ENCODE data around the gene SIRPA. TPM values are rescaled to one million over a fixed set of nuclear protein-coding genes. Genes with fewer than 3 reads are reported as not detected.

Gene SIRPA
- total and polyA plus RNA-seq, 2 of the 8 experiments (the other 6 are each of a cell fraction or from before 2014, with no cell fraction given), result 3.9 to 4.3 TPM

- no peaks in the 10 kb centered on the region; the same call in 1 of the 2 replicates for H3K23me2 ChIP-seq (ENCODE audit: low read depth, low read length)
- no peaks in the 10 kb centered on the region for H3K36me3 ChIP-seq (ENCODE audit: control insufficient read depth in 2 of 4, insufficient read depth in 4 of 4, low read length in 3 of 4)
- no peaks in the 10 kb centered on the region for H3K79me2 ChIP-seq (ENCODE audit: control insufficient read depth in 1 of 2, insufficient read depth in 2 of 2, low read length in 2 of 2)
- no peak overlapping the region for H3K14ac ChIP-seq (ENCODE audit: insufficient read length)
- H3K4ac ChIP-seq (replicated peaks; ENCODE audit: insufficient read length, low read depth, low read length), result no peak overlapping the region
- 76% methylated on average over 4 of the region's 4 CpGs; no CpG with 5 or more reads in 1 of the 2 experiments for WGBS, 2 experiments (ENCODE audit: extremely low coverage in 1 of 2, insufficient coverage in 1 of 2, insufficient read length in 1 of 2, insufficient replicate concordance in 2 of 2, low coverage in 1 of 2, low lambda C conversion rate in 2 of 2, missing lambda C conversion rate in 1 of 2)
- no peak overlapping the region for H3K4me3 ChIP-seq (ENCODE audit: extremely low read depth in 1 of 4, insufficient read depth in 2 of 4, low read depth in 3 of 4, low read length in 4 of 4)
- ChIA-PET POLR2A (ENCODE audit: partially characterized antibody) (interaction anchor here (0.6 to 1.0 kb wide), 2 partner anchors 9 to 10 kb away, joined by 3 to 6 read pairs; no protein-coding TSS in a partner anchor), CTCF (ENCODE audit: partially characterized antibody) (no interaction called here)
- H3K4me2 ChIP-seq (ENCODE audit: insufficient read depth in 1 of 2, low read depth in 2 of 2, low read length in 2 of 2), result no peak overlapping the region; a peak in 1 of 4 replicates
- 0 out of 2 replicates have a peak overlapping the region, but pooled peaks have one; percentile 24 for H2AK5ac ChIP-seq (ENCODE audit: low read depth, low read length)
- H3K4me1 ChIP-seq (replicated peaks in 1 of 4; ENCODE audit: control insufficient read depth in 3 of 4, insufficient read depth in 4 of 4, low read length in 3 of 4), result peaks cover 0 to 6% (median 1%) of the 10 kb centered on the region in 4 experiments; a peak in 2 of 7 replicates
- DNase-seq (ENCODE audit: low read depth in 1 of 2, low spot score in 2 of 2), result no peak
- H3K27me3 ChIP-seq (replicated peaks in 1 of 4; ENCODE audit: control insufficient read depth in 3 of 4, extremely low read depth in 1 of 4, insufficient read depth in 3 of 4, low read length in 3 of 4), result no peaks in the 10 kb centered on the region
- H2BK15ac ChIP-seq (ENCODE audit: low read length), result no peak overlapping the region
- no peak overlapping the region for H4K91ac ChIP-seq (replicated peaks; ENCODE audit: insufficient read length, low read length)
- FAIRE-seq, result no peak
- no peak overlapping the region for H3K9ac ChIP-seq (replicated peaks in 1 of 4; ENCODE audit: extremely low read depth in 1 of 4, low read depth in 3 of 4, low read length in 3 of 4)
- H2BK120ac ChIP-seq (replicated peaks; ENCODE audit: low read depth, low read length), result no peak overlapping the region
- no peak overlapping the region for H2BK12ac ChIP-seq (ENCODE audit: low read depth, low read length)
- H3K27ac ChIP-seq (ENCODE audit: low read depth, low read length), result no peak overlapping the region
- no peak overlapping the region for H3K18ac ChIP-seq (ENCODE audit: extremely low read depth, low read length)
- no peak overlapping the region for H3K56ac ChIP-seq (replicated peaks; ENCODE audit: insufficient read length, low read depth, low read length)
- no peak overlapping the region for H4K5ac ChIP-seq (ENCODE audit: insufficient read length, low read depth, low read length)
- no peaks in the 10 kb centered on the region for H3K79me1 ChIP-seq (ENCODE audit: low read depth, low read length)
- no peaks in the 10 kb centered on the region for H3K9me3 ChIP-seq (ENCODE audit: insufficient read depth in 2 of 2, low read depth in 1 of 2, low read length in 1 of 2)
- H3K23ac ChIP-seq (ENCODE audit: insufficient read length), result no peak overlapping the region
- H4K8ac ChIP-seq (ENCODE audit: extremely low read depth, insufficient read depth, low read length), result no peak overlapping the region; the same call in 1 of the 2 replicates
- H2AFZ ChIP-seq (ENCODE audit: low read length), result no peak overlapping the region
- no peak overlapping the region for H2BK20ac ChIP-seq (ENCODE audit: low read length)
- H4K20me1 ChIP-seq (replicated peaks in 1 of 2; ENCODE audit: control insufficient read depth in 1 of 2, insufficient read depth in 2 of 2, low read length in 2 of 2), result peaks cover 0 to 6% of the 10 kb centered on the region in 2 experiments
- H2BK5ac ChIP-seq (ENCODE audit: low read depth, low read length), result no peak overlapping the region
- TF ChIP-seq ATF2 (IDR thresholded peaks at IDR 0.05; ENCODE audit: low read length) (no peak), HDAC2 (IDR thresholded peaks at IDR 0.05; ENCODE audit: borderline replicate concordance in 1 of 2, low read depth in 2 of 2, low read length in 2 of 2) (no peak), SP2 (IDR thresholded peaks at IDR 0.05; ENCODE audit: low read length) (no peak), MAFK (IDR thresholded peaks at IDR 0.05; ENCODE audit: low read depth, low read length) (no peak), JUND (IDR thresholded peaks at IDR 0.05; ENCODE audit: low read length) (no peak), TAF1 (IDR thresholded peaks at IDR 0.05; ENCODE audit: low read depth, low read length) (no peak), ZNF274 (IDR thresholded peaks at IDR 0.05; ENCODE audit: borderline replicate concordance, extremely low read depth, low read length) (no peak), RNF2 (IDR thresholded peaks at IDR 0.05; ENCODE audit: borderline replicate concordance, low read depth, low read length, missing control alignments, poor library complexity, severe bottlenecking) (no peak), SRF (IDR thresholded peaks at IDR 0.05; ENCODE audit: low read depth, low read length) (no peak), USF2 (IDR thresholded peaks at IDR 0.05; ENCODE audit: low read length) (no peak), BCL11A (IDR thresholded peaks at IDR 0.05; ENCODE audit: low read depth in 2 of 2, low read length in 2 of 2) (no peak)
These were observed 13.9 kb downstream of the SIRPA start for GRCh38 chr20:1909097-1909496.
